H1 (cell line): ENCODE data around the gene LRTM2. TPM values are rescaled to one million over a fixed set of nuclear protein-coding genes. Genes with fewer than 3 reads are reported as not detected.

Source experiments
- CTCF ChIA-PET: fragments of 300-600 bp; sonication (Branson Sonifier 250); formaldehyde crosslinking; loops from one replicate; lab custom pipeline; 2021; ENCODE audit not compliant: partially characterized antibody; lab: Charles Lee
- POLR2A ChIA-PET: fragments of 300-600 bp; sonication (Branson Sonifier 250); formaldehyde crosslinking; loops from one replicate; lab custom pipeline; 2021; ENCODE audit warnings: inconsistent platforms; ENCODE audit not compliant: partially characterized antibody; lab: Charles Lee
- DNase-seq, 2 experiments: peaks; one replicate each; pipeline versions ENCODE4 v3.0.0 to v3.0.0-alpha.2; 2010 to 2022; ENCODE audit warnings: low spot score in 2 of 2, low read depth in 1 of 2, mixed read lengths in 1 of 2
- FAIRE-seq: peaks from 2 replicates; lab custom pipeline; 2011; peaks lifted over from hg19 to GRCh38; lab: Jason Lieb, UNC
- H2AFZ ChIP-seq: 2 replicates; pipeline ENCODE4 v1.8.1; 2012; ENCODE audit warnings: low read length, inconsistent platforms
- H2AK5ac ChIP-seq: 2 replicates; pipeline ENCODE4 v1.6.1; 2013; ENCODE audit warnings: low read depth, low read length
- H2BK120ac ChIP-seq: replicated peaks from 2 replicates; pipeline ENCODE3; 2013; ENCODE audit warnings: low read depth, low read length, inconsistent platforms
- H2BK12ac ChIP-seq: 2 replicates; pipeline ENCODE4 v1.6.1; 2013; ENCODE audit warnings: low read depth, low read length
- H2BK15ac ChIP-seq: 2 replicates; pipeline ENCODE4 v1.6.1; 2013; ENCODE audit warnings: low read length
- H2BK20ac ChIP-seq: 2 replicates; pipeline ENCODE4 v1.6.1; 2013; ENCODE audit warnings: low read length
- H2BK5ac ChIP-seq: 2 replicates; pipeline ENCODE4 v1.6.1; 2013; ENCODE audit warnings: low read depth, low read length
- H3K14ac ChIP-seq: 2 replicates; pipeline ENCODE4 v1.6.1; 2013; ENCODE audit warnings: inconsistent platforms; ENCODE audit not compliant: insufficient read length
- H3K18ac ChIP-seq: 2 replicates; pipeline ENCODE4 v1.6.1; 2013; ENCODE audit warnings: low read length; ENCODE audit errors: extremely low read depth
- H3K23ac ChIP-seq: 2 replicates; pipeline ENCODE4 v1.6.1; 2013; ENCODE audit warnings: inconsistent platforms; ENCODE audit not compliant: insufficient read length
- H3K23me2 ChIP-seq: 2 replicates; pipeline ENCODE4 v1.6.1; 2013; ENCODE audit warnings: low read depth, low read length
- H3K27ac ChIP-seq: 2 replicates; pipeline ENCODE4 v1.6.1; 2011; ENCODE audit warnings: low read depth, low read length, inconsistent platforms
- H3K27me3 ChIP-seq, 4 experiments: replicated peaks in 1 of 4; 1 replicate in 1 of 4; 2 replicates in 3 of 4; pipeline versions ENCODE4 v1.6.1 to v1.8.1; 2011 to 2013; ENCODE audit warnings: low read length in 3 of 4, mild to moderate bottlenecking in 3 of 4, inconsistent platforms in 2 of 4, mixed read lengths in 2 of 4, moderate library complexity in 1 of 4; ENCODE audit not compliant: control insufficient read depth in 3 of 4, insufficient read depth in 3 of 4; ENCODE audit errors: extremely low read depth in 1 of 4
- H3K36me3 ChIP-seq, 4 experiments: 2 replicates each; pipeline versions ENCODE4 v1.6.1 to v1.8.1; 2011 to 2013; ENCODE audit warnings: mild to moderate bottlenecking in 4 of 4, low read length in 3 of 4, moderate library complexity in 2 of 4, control low read depth in 1 of 4, inconsistent platforms in 1 of 4; ENCODE audit not compliant: insufficient read depth in 4 of 4, control insufficient read depth in 2 of 4
- H3K4ac ChIP-seq: replicated peaks from 2 replicates; pipeline ENCODE3; 2013; ENCODE audit warnings: low read length, low read depth, mixed read lengths, inconsistent platforms; ENCODE audit not compliant: insufficient read length
- H3K4me1 ChIP-seq, 4 experiments: replicated peaks in 1 of 4; 1 replicate in 1 of 4; 2 replicates in 3 of 4; pipeline versions ENCODE4 v1.6.1 to v1.8.1; 2011 to 2013; ENCODE audit warnings: low read length in 3 of 4, inconsistent platforms in 2 of 4, mixed read lengths in 1 of 4; ENCODE audit not compliant: insufficient read depth in 4 of 4, control insufficient read depth in 3 of 4
- H3K4me2 ChIP-seq, 2 experiments: 2 replicates each; pipeline versions ENCODE4 v1.6.1 to v1.8.1; 2011 to 2013; ENCODE audit warnings: low read depth in 2 of 2, low read length in 2 of 2, control low read depth in 1 of 2, inconsistent platforms in 1 of 2, mild to moderate bottlenecking in 1 of 2; ENCODE audit not compliant: insufficient read depth in 1 of 2
- H3K4me3 ChIP-seq, 4 experiments: fragments of 200-600, 300-600 bp in 1 of 4; sonication (generic), shearing (Covaris generic), sonication (Bioruptor Twin) in 1 of 4; 2 replicates each; pipeline versions ENCODE4 v1.5.1 to v1.8.1; 2011 to 2016; ENCODE audit warnings: low read length in 4 of 4, low read depth in 3 of 4, control low read depth in 2 of 4, inconsistent platforms in 2 of 4, mild to moderate bottlenecking in 2 of 4, mixed read lengths in 1 of 4, moderate library complexity in 1 of 4; ENCODE audit not compliant: insufficient read depth in 2 of 4; ENCODE audit errors: extremely low read depth in 1 of 4
- H3K56ac ChIP-seq: replicated peaks from 2 replicates; pipeline ENCODE3; 2013; ENCODE audit warnings: low read depth, mild to moderate bottlenecking, mixed read lengths, low read length, inconsistent platforms; ENCODE audit not compliant: insufficient read length
- H3K79me1 ChIP-seq: 2 replicates; pipeline ENCODE4 v1.6.1; 2013; ENCODE audit warnings: low read depth, low read length, control low read depth
- H3K79me2 ChIP-seq, 2 experiments: 2 replicates each; pipeline versions ENCODE4 v1.6.1 to v1.8.1; 2012 to 2013; ENCODE audit warnings: low read length in 2 of 2, mild to moderate bottlenecking in 2 of 2, inconsistent platforms in 1 of 2; ENCODE audit not compliant: insufficient read depth in 2 of 2, control insufficient read depth in 1 of 2
- H3K9ac ChIP-seq, 4 experiments: replicated peaks in 1 of 4; 1 replicate in 1 of 4; 2 replicates in 3 of 4; pipeline versions ENCODE4 v1.6.1 to v1.8.1; 2011 to 2013; ENCODE audit warnings: low read depth in 3 of 4, low read length in 3 of 4, control low read depth in 2 of 4, mild to moderate bottlenecking in 2 of 4, moderate library complexity in 2 of 4, inconsistent platforms in 1 of 4; ENCODE audit errors: extremely low read depth in 1 of 4
- H3K9me3 ChIP-seq, 2 experiments: 2 replicates each; pipeline versions ENCODE4 v1.6.1 to v1.8.1; 2012 to 2013; ENCODE audit warnings: mild to moderate bottlenecking in 2 of 2, moderate library complexity in 2 of 2, control low read depth in 1 of 2, inconsistent platforms in 1 of 2, low read depth in 1 of 2, low read length in 1 of 2, mixed read lengths in 1 of 2; ENCODE audit not compliant: insufficient read depth in 2 of 2
- H4K20me1 ChIP-seq, 2 experiments: replicated peaks in 1 of 2; 2 replicates each; pipeline versions ENCODE3 to v1.8.1; 2011 to 2013; ENCODE audit warnings: inconsistent platforms in 2 of 2, low read length in 2 of 2, mild to moderate bottlenecking in 1 of 2; ENCODE audit not compliant: insufficient read depth in 2 of 2, control insufficient read depth in 1 of 2
- H4K5ac ChIP-seq: 2 replicates; pipeline ENCODE4 v1.6.1; 2013; ENCODE audit warnings: low read length, low read depth, mixed read lengths, inconsistent platforms; ENCODE audit not compliant: insufficient read length
- H4K8ac ChIP-seq: 2 replicates; pipeline ENCODE4 v1.8.0; 2013; ENCODE audit warnings: mild to moderate bottlenecking, moderate library complexity, low read length, inconsistent platforms; ENCODE audit not compliant: insufficient read depth; ENCODE audit errors: extremely low read depth
- H4K91ac ChIP-seq: replicated peaks from 2 replicates; pipeline ENCODE3; 2013; ENCODE audit warnings: low read length, mixed read lengths, inconsistent platforms; ENCODE audit not compliant: insufficient read length
- EGR1 ChIP-seq: IDR thresholded peaks from 2 replicates; pipeline ENCODE4 v1.6.1; 2011; ENCODE audit warnings: low read depth, low read length, borderline replicate concordance
- FOSL1 ChIP-seq: IDR thresholded peaks from 2 replicates; pipeline ENCODE4 v1.6.1; 2011; ENCODE audit warnings: mild to moderate bottlenecking, low read depth, low read length, moderate library complexity; ENCODE audit not compliant: insufficient read depth
- GTF2F1 ChIP-seq: IDR thresholded peaks from 2 replicates; pipeline ENCODE4 v1.6.1; 2012; ENCODE audit warnings: low read depth, low read length, improper control_type of control experiment, borderline replicate concordance
- KDM5A ChIP-seq: fragments of 200-600 bp; IDR thresholded peaks from 2 replicates; pipeline ENCODE4 v1.7.1; 2012; ENCODE audit warnings: mild to moderate bottlenecking, low read length, inconsistent platforms, mixed read lengths
- MAFK ChIP-seq: IDR thresholded peaks from 2 replicates; pipeline ENCODE4 v1.6.1; 2012; ENCODE audit warnings: low read depth, mild to moderate bottlenecking, improper control_type of control experiment, low read length
- SAP30 ChIP-seq: fragments of 300-600 bp; sonication (generic); IDR thresholded peaks from 2 replicates; pipeline ENCODE4 v1.7.1; 2012; ENCODE audit warnings: low read length, moderate library complexity, mild to moderate bottlenecking, inconsistent platforms; ENCODE audit not compliant: insufficient read depth, insufficient replicate concordance
- SIX5 ChIP-seq: IDR thresholded peaks from 2 replicates; pipeline ENCODE4 v1.6.1; 2011; ENCODE audit warnings: mild to moderate bottlenecking, low read depth, low read length
- SP4 ChIP-seq: IDR thresholded peaks from 2 replicates; pipeline ENCODE4 v1.6.1; 2012; ENCODE audit warnings: low read length, inconsistent platforms
- WGBS, 2 experiments: shearing (Covaris generic) in 1 of 2; methylation state at CpG; one replicate each; pipeline versions ENCODE4 v1.1.6 to v1.1.7; 2013 to 2015; ENCODE audit warnings: low lambda C conversion rate in 2 of 2, mixed read lengths in 2 of 2, inconsistent platforms in 1 of 2, low coverage in 1 of 2, missing lambda C conversion rate in 1 of 2; ENCODE audit not compliant: insufficient replicate concordance in 2 of 2, insufficient coverage in 1 of 2, insufficient read length in 1 of 2; ENCODE audit errors: extremely low coverage in 1 of 2, missing lambda C conversion rate in 1 of 2; 5-methylcytosine and 5-hydroxymethylcytosine counted together
- polyA plus RNA-seq, 7 experiments: library from polyadenylated mRNA; depleted of rRNA in 3 of 7; stranded (reverse) in 5 of 7; unstranded in 2 of 7; fragments of >200 nt in 5 of 7; fragments of 200-250 nt in 2 of 7; gene quantifications; 1 replicate in 5 of 7; 2 replicates in 1 of 7; 4 replicates in 1 of 7; pipeline versions ENCODE4 v1.2.1 to v1.2.3, GENCODE V29; 2011 to 2013; ENCODE audit warnings: missing spikeins in 2 of 7, mixed read lengths in 2 of 7
- total RNA-seq: library from RNA; stranded (reverse); fragmentation: NEBNext Ultra II Directional; extraction: Animal tissue kit (Norgen Biotek cat#: 25700); gene quantifications from 2 replicates; pipeline ENCODE4 v1.2.1, GENCODE V29; 2021
- TF ChIP-seq, protein P1 (sequence below): IDR thresholded peaks from 2 replicates; pipeline ENCODE4 v1.6.1; 2012; ENCODE audit warnings: inconsistent platforms
- TF ChIP-seq, protein P2 (sequence below): IDR thresholded peaks from 2 replicates; pipeline ENCODE4 v1.6.1; 2012; ENCODE audit warnings: inconsistent platforms

The LRTM2 gene
- total and polyA plus RNA-seq, 2 of the 8 experiments (the other 6 are each of a cell fraction or from before 2014, with no cell fraction given), result 0.06 TPM; not detected in 1

GRCh38 chr12:1812650-1813302, 7.6 kb upstream of the LRTM2 start:
- H2BK15ac ChIP-seq, result no peak overlapping the region
- WGBS, 2 experiments, result 89% methylated on average over 17 of the region's 17 CpGs; no CpG with 5 or more reads in 1 of the 2 experiments
- no peak overlapping the region for H2BK120ac ChIP-seq
- no peak overlapping the region for H2AFZ ChIP-seq
- no peak for DNase-seq
- no peak overlapping the region for H3K56ac ChIP-seq
- no peak overlapping the region for H2AK5ac ChIP-seq
- CTCF ChIA-PET, result interaction anchor here (0.5 to 1.7 kb wide), 4 partner anchors 11 to 163 kb away, joined by 3 to 8 read pairs (median 4); no protein-coding TSS in a partner anchor
- FAIRE-seq, result no peak
- H3K9ac ChIP-seq, result no peak overlapping the region
- H3K79me1 ChIP-seq, result no peaks in the 10 kb centered on the region
- H3K23me2 ChIP-seq, result no peaks in the 10 kb centered on the region; the same call in 1 of the 2 replicates
- no peaks in the 10 kb centered on the region for H3K36me3 ChIP-seq
- H3K14ac ChIP-seq, result no peak overlapping the region
- no peak overlapping the region for H2BK5ac ChIP-seq
- H3K4ac ChIP-seq, result no peak overlapping the region
- no peak overlapping the region for H3K4me2 ChIP-seq
- no peak overlapping the region for H3K27ac ChIP-seq
- no peak overlapping the region for H3K18ac ChIP-seq
- no peak overlapping the region for H3K4me3 ChIP-seq
- H4K8ac ChIP-seq, result no peak overlapping the region
- no peaks in the 10 kb centered on the region; a peak in 1 of 7 replicates for H3K27me3 ChIP-seq
- H4K20me1 ChIP-seq, result peaks cover 0 to 2% of the 10 kb centered on the region in 2 experiments
- H4K5ac ChIP-seq, result no peak overlapping the region
- H3K4me1 ChIP-seq, result peaks cover 0 to 2% (median 0%) of the 10 kb centered on the region in 4 experiments; a peak in 1 of 7 replicates
- no peak overlapping the region for H2BK12ac ChIP-seq
- no peak overlapping the region for H3K23ac ChIP-seq
- no peaks in the 10 kb centered on the region for H3K79me2 ChIP-seq
- TF ChIP-seq GTF2F1, result no peak
- TF ChIP-seq, protein P1, sequence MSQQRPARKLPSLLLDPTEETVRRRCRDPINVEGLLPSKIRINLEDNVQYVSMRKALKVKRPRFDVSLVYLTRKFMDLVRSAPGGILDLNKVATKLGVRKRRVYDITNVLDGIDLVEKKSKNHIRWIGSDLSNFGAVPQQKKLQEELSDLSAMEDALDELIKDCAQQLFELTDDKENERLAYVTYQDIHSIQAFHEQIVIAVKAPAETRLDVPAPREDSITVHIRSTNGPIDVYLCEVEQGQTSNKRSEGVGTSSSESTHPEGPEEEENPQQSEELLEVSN, result no peak
- TF ChIP-seq EGR1, result no peak
- no peak for TF ChIP-seq MAFK
- TF ChIP-seq SIX5, result no peak
- TF ChIP-seq, protein P2, sequence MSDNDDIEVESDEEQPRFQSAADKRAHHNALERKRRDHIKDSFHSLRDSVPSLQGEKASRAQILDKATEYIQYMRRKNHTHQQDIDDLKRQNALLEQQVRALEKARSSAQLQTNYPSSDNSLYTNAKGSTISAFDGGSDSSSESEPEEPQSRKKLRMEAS, result no peak
- TF ChIP-seq KDM5A, result no peak
- no peak for TF ChIP-seq SAP30
- TF ChIP-seq FOSL1, result no peak
- no peak for TF ChIP-seq SP4
- no peak overlapping the region for H2BK20ac ChIP-seq
- H4K91ac ChIP-seq, result no peak overlapping the region
- POLR2A ChIA-PET, result no interaction called here
- peaks cover 0 to 3% of the 10 kb centered on the region in 2 experiments; a peak in 2 of 4 replicates for H3K9me3 ChIP-seq
